NOMO-1 treated with dmso at 0.1 percent for 144 hours (cell line): ENCODE measurements around the gene CYP2W1.
"Not testable (repeated sequence)": the region's sequence is repeated elsewhere in the genome, so short reads cannot be mapped to it uniquely, and the experiment has no call there.

Experiments used
- DNase-seq: peaks from one replicate; lab custom pipeline; 2025; ENCODE audit not compliant: unreplicated experiment; lab: John Stamatoyannopoulos, UW

Gene CYP2W1

DNA sequence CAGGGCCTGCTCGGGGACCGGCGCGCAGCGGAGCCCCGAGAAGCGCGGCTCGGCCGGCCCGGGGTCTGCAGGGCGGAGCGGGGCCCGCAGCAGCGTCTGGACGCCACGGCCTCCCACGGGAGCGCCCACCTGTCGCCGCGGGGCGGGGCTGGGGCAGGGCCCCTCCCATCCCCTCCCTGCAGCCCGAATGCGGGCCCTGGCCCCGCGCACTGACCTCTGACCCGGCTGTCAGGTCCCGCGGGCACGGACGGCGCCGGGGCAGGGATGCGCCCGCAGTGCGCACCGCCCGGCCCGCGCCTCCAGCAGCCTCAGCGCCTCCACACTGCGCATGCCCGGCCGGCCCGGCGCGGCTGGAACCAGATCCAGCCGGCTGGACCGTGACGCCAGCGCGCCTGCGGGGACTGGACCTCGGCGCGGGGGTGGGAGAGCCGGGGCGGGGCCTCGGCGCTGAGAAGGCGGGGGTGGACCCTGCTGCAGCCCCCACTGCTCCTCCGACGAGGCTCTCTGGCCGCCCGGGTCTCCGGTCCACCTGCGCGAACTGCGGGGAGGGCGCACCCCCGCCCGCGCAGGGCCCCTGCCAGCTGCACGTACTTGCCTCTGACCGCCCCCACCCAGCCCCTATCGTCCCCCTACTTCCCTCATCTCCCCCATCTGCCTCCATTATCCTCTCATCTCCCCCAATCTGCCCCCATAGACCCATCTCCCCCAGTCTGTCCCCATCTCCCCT lies 45.2 kb downstream of the CYP2W1 start:
- peak; percentile 72 for DNase-seq

DNA sequence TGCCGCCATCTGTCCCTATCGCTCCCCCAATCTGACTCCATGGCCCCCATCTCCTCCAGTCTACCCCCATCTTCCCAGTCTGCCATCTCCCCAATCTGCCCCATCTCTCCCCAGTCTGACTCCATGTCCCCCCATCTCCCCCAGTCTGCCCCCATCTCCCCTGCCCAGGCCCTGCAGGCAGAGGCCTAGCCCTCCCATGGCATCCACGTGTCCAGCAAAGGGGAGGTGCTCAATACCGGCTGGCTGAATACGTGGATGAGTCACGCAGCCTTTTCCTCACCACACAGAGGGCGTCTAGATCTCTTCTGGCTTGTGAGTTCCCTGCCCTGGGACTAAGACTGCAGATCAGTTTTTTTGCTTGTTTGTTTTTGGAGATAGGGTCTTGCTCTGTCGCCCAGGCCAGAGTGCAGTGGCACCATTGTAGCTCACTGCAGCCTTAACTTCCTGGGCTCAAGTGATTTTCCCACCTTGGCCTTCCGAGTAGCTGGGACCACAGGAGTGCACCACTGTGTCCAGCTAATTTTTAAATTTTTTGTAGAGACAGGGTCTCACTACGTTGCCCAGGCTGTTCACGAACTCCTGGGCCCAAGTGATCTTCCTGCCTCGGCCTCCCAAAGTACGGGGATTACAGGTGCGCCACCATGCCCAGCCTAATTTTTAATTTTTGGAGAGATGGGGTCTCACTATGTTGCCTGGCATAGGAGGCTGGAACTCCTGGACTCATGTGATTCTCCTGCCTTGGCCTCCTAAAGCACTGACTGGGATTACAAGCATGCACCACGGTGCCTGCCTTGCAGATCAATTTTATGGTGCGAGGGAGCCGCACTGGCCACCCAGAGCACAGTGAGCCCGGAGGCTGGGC lies 46.0 kb downstream of the CYP2W1 start:
- peak; percentile 88 for DNase-seq

DNA sequence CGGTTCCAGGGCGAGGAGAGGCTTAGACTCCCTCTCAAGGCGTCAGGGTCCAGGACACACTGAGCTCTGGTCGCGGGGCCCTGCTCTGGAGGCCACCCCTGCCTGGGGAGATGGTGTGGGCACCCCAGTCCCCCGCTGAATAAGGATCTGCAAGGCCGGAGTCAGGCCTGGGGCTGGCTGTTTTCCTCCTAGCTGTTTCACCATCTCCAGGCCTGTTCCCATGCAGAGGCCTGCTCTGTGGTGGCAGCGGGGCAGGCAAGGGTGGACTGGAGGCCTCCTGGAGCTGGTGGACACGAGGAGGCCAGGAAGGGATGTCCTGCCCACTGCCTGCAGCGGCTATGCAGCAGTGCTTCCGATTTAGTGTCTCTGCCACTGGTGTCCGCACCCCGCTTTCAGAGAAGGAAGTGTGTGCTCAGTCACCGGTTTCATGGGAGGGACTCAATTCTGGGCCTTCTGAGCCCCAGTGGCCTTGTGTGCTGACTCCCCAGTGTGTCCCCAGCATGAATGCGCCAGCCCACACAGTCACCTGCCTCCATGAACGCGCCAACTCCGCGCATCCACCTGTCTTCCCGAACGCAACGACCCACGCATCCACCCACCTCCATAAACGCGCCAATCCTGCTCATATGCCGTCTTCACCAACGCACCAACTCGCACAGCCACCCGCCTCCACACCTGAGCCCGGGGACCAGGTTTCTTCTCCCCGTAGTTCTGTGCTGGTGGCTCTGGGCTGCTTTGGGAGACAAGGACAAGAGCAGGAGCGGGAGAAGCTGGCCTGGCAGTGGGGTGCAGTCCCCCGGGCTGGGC lies 46.9 kb downstream of the CYP2W1 start:
- DNase-seq = peak; percentile 37

DNA sequence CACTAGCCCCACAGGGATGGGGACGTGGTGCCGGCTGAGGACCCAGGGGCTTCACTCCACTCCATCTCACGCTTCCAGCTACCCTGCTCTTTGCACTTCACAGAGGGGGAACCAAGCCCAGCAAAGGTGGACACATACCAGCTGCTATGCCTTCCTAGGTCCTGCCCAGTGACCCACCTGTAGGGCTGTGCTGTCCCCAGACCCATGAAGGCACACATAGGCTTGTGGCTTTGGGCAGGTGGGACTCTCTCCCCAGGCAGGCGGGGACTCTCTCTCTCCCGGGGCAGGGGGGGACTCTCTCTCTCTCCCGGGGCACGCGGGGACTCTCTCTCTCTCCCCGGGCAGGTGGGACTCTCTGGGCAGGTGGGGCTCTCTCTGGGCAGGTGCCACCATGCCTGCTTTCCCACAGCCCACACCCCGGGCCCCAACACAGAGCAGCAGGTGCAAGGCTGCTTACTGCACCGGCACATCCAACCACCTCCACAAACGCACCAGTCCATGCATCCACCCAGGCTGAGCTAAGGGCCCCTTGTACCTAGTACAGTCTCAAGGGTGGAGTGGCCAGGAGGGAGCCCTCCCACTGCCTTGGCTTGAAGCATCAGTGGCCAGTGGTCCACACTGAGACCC lies 47.6 kb downstream of the CYP2W1 start:
- no peak for DNase-seq

DNA sequence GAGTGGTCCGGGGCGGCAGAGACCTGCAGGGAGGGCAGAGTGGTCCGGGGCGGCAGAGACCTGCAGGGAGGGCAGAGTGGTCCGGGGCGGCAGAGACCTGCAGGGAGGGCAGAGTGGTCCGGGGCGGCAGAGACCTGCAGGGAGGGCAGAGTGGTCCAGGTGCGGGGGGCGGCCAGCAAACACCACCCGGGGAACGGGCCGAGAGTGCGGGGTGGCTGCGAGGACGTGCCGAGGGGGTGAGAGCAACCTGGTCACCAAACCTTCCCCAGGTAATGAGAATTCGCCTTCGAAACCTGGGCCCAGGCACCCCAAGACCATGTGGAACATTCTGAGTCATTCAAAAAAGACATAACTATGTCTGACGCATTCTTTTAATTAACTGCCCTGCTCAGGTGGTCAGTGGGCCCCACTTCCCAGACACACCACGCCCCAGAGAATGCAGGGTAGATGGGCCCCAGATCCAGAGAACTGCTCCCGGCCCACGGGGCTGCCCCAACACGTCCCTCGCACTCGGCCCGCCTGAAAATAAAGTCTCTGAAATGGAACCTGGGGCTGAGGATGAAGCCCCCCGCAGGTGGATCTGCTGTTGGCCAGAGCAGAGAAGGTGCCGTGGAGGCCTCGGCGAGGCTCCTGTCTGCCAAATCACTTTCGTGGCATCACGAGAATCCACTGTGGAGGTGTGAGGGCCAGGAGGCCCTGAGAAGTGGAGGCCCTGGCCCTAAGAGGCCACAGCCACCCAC lies 48.9 kb downstream of the CYP2W1 start:
- no peak for DNase-seq

DNA sequence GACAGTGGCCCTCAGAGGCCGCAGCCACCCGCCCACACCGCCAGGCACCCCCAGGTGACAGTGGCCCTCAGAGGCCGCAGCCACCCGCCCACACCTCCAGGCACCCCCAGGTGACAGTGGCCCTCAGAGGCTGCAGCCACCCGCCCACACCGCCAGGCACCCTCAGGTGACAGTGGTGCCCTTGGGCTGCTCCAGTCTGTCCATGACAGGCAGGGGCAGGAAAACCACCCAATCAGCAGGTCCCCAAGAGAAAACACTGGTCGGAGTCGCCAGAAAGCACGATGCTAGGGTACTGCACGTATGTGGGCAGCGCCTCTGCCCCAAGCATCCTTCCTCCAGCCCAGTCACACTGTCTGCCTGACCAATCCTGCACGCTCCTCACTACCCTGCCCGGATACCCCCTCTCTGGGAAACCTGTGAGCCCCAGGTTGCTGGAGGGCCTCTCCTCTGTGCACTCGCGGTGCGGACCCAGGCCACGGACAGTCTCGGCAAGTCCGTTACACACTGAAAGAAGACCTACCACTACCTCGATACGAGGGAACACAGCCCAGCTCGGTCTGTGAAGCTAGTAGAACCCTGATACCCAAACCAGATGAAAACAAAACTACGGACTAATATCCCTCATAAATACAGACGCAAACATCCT lies 49.7 kb downstream of the CYP2W1 start:
- DNase-seq = no peak

DNA sequence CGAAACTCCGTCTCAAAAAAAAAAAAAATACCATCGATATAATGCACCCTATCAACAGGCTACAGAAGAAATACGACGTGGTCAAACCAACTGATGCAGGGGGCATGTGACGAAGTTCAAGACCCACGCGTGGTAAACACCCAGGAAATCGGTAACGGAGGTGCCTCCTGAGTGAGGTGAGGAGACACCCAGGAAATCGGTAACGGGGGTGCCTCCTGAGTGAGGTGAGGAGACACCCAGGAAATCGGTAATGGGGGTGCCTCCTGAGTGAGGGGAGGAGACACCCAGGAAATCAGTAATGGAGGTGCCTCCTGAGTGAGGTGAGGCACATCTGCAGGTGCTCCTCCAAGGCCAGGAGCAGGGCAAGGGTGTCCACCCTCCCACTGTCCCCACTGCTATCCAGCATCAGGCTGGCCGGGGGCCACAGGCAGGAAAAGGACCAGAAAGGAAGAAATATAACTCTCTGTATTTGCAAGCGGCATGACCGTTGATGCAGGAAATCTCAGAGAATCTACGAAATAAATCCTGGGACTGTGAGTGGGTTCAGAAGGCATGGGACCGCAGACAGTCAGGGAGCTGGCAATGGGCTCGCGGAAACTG lies 50.7 kb downstream of the CYP2W1 start:
- DNase-seq = no peak

DNA sequence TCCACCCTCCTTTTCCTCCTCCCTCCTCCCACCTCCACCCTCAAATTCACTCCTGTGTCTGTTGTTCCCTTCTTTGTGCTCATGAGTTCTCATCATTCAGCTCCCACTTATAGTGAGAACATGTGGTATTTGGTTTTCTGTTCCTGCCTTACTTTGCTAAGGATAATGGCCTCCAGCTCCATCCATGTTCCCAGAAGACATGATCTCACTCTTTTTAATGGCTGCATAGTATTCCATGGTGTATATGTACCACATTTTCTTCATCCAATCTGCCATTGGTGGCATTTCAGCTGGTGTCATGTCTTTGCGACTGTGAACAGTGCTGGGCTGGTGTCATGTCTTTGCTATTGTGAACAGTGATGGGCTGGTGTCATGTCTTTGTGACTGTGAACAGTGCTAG lies 51.8 kb downstream of the CYP2W1 start:
- not testable (repeated sequence) for DNase-seq

DNA sequence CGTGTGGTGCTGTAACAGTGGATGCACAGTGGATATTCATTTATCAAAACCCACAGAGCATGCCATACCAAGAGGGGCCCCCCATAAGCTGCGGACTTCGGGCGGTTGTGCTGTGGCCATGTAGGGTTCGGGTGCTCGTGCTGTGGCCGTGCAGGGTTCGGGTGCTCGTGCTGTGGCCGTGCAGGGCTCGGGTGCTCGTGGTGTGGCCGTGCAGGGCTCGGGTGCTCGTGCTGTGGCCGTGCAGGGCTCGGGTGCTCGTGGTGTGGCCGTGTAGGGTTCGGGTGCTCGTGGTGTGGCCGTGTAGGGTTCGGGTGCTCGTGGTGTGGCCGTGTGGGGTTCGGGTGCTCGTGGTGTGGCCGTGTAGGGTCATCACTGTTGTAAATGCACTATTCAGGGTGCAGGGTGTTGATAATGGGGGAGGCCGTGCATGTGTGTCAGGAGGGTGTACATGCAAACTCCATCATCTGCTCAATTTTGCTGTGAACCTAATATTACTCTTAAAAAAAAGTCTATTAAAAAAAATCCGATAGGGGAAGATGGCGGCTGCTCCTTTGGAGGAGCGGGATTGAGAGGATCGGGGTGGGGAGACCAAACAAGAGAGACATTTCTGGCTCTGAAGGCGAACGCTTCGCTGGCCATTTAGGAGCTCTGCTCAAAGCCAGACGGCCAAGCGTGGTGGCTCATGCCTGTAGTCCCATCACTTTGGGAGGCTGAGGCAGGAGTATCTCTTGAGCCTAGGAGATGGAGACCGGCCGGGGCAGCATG lies 53.4 kb downstream of the CYP2W1 start:
- not testable (repeated sequence) for DNase-seq
